Measurements from ENCODE around the gene LY6G6D. TPM values are rescaled to one million over a fixed set of nuclear protein-coding genes. Genes with fewer than 3 reads are reported as not detected.

The LY6G6D gene
- total RNA-seq, 1 experiment from 2014 or later, result not detected

DNA sequence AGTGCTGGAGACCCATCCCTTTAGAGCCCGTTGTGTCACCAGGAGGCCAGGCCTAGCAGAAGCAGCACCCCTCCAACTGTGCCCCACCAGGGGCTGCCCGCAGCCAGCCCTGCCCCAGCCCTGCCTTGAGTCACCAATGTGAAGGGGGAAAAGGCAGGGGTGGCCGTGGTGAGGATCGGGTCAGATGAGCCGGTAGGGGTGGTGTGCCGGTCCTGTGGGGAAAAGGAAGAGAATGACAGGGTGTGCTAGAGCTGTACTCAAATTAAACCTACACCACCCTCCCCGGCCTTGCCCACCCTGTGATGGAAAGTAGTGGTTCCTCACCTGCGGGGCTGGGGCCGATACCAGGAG, 50.4 kb downstream of the LY6G6D start:
- ChIA-PET CTCF (no interaction called here), POLR2A (ENCODE audit: low non-redundant PET) (no interaction called here)
- intact Hi-C loops (cut with micrococcal nuclease; ENCODE audit: unreplicated experiment), result no loop called here
- Histone ChIP-seq H3K4me1 (ENCODE audit: insufficient read depth, low read length, poor library complexity, severe bottlenecking) (no peaks in the 10 kb centered on the region), H3K4me3 (ENCODE audit: low read depth, low read length, poor library complexity, severe bottlenecking) (no peak overlapping the region), H3K36me3 (ENCODE audit: insufficient read depth, low read length, poor library complexity, severe bottlenecking) (peaks cover 33% of the 10 kb centered on the region), H3K27me3 (replicated peaks; ENCODE audit: insufficient read depth, low read depth, low read length, poor library complexity) (no peaks in the 10 kb centered on the region), H3K9me3 (ENCODE audit: low read depth, low read length, poor library complexity, severe bottlenecking) (no peaks in the 10 kb centered on the region), H3K27ac (ENCODE audit: low read depth, low read length, poor library complexity, severe bottlenecking) (no peak overlapping the region)
- TF ChIP-seq, protein P1, sequence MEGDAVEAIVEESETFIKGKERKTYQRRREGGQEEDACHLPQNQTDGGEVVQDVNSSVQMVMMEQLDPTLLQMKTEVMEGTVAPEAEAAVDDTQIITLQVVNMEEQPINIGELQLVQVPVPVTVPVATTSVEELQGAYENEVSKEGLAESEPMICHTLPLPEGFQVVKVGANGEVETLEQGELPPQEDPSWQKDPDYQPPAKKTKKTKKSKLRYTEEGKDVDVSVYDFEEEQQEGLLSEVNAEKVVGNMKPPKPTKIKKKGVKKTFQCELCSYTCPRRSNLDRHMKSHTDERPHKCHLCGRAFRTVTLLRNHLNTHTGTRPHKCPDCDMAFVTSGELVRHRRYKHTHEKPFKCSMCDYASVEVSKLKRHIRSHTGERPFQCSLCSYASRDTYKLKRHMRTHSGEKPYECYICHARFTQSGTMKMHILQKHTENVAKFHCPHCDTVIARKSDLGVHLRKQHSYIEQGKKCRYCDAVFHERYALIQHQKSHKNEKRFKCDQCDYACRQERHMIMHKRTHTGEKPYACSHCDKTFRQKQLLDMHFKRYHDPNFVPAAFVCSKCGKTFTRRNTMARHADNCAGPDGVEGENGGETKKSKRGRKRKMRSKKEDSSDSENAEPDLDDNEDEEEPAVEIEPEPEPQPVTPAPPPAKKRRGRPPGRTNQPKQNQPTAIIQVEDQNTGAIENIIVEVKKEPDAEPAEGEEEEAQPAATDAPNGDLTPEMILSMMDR (conservative IDR thresholded peaks at IDR 0.05; ENCODE audit: low read depth, low read length), result no peak
- no peak for TF ChIP-seq EZH2 (IDR thresholded peaks at IDR 0.05; ENCODE audit: borderline replicate concordance, low read depth, low read length, poor library complexity, severe bottlenecking)
- no TSS peak for BruUV-seq (replicated peaks)
- no peak for DNase-seq (ENCODE audit: low spot score)

DNA sequence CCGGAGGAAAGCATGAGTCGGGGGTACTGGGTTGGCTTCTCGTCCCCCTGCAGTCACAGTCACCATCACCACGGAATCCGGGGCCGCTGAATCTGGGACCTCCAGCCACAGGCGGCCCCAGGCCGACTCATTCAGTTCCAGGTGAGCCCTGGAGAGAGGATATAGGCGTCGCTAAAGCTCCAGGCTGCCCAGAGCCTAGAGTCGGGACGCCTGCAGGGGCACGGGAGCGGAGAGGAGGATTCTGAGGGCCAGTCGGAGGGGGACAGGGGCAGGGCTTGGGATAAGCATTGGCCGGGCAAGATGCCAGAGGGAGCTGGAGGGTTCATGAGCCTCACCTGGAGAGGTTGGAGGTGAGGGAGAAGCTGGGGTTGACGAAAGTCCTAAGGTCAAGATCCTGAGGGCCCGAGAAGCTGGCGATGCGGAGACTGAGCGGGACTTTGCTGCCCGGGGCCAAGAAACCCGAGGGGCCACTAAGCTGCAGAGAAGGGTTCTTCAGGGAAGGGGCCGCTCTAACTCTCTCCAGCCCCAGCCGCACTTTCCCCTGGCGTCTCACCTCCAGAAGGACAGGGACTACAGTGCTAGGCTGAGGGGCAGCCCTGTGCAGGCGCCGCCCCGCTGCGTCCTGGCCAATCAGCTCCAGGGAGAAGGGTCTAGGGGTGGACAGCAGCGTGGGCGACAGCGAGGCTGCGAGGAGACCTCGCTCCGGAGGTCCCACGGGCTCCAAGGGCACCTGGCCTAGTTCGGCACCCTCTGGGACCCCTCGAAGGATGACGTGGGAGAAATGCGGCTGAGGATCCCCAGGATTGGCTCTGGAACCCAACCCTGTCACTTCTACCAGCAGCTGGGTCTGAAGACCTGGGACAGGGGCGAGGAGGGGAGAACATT, 51.0 kb downstream of the LY6G6D start:
- H3K27ac ChIP-seq (ENCODE audit: low read depth, low read length, poor library complexity, severe bottlenecking), result no peak overlapping the region
- intact Hi-C loops (cut with micrococcal nuclease; ENCODE audit: unreplicated experiment), result no loop called here
- DNase-seq (ENCODE audit: low spot score), result no peak
- H3K27me3 ChIP-seq (replicated peaks; ENCODE audit: insufficient read depth, low read depth, low read length, poor library complexity), result no peaks in the 10 kb centered on the region
- BruUV-seq (replicated peaks), result no TSS peak
- peaks cover 27% of the 10 kb centered on the region for H3K36me3 ChIP-seq (ENCODE audit: insufficient read depth, low read length, poor library complexity, severe bottlenecking)
- no peaks in the 10 kb centered on the region for H3K4me1 ChIP-seq (ENCODE audit: insufficient read depth, low read length, poor library complexity, severe bottlenecking)
- ChIA-PET POLR2A (ENCODE audit: low non-redundant PET) (no interaction called here), CTCF (no interaction called here)
- no peaks in the 10 kb centered on the region for H3K9me3 ChIP-seq (ENCODE audit: low read depth, low read length, poor library complexity, severe bottlenecking)
- H3K4me3 ChIP-seq (ENCODE audit: low read depth, low read length, poor library complexity, severe bottlenecking), result no peak overlapping the region
- no peak for TF ChIP-seq EZH2 (IDR thresholded peaks at IDR 0.05; ENCODE audit: borderline replicate concordance, low read depth, low read length, poor library complexity, severe bottlenecking)

DNA sequence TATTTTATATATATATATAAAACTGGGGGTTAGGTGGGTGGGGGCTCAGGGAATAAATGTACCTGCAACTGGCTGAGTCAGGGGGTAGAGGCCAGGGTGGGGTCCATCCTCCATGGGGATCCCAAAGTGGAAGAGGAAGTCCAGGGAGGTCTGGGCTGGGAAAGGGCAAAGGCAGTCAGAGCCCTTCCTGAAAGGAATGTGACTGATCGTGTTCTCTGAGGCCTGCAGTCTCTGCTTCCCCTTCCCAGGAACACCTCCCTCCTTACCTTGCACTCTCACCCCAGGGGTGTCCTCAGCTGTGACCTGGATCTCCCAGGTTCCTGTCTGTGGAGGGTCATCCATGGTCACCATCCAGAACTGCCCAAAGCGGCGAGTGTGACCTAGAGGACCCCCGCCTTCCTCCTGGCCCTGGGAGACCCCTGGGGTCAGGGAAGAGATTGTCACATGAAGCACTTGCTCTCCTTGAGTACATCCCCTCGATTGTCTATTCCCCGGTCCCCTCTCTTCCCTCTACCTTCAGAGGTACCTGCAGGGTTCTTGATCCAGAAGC, 52.0 kb downstream of the LY6G6D start:
- H3K27me3 ChIP-seq (replicated peaks; ENCODE audit: insufficient read depth, low read depth, low read length, poor library complexity), result no peaks in the 10 kb centered on the region
- H3K9me3 ChIP-seq (ENCODE audit: low read depth, low read length, poor library complexity, severe bottlenecking), result no peaks in the 10 kb centered on the region
- H3K27ac ChIP-seq (ENCODE audit: low read depth, low read length, poor library complexity, severe bottlenecking), result no peak overlapping the region
- ChIA-PET CTCF (no interaction called here), POLR2A (ENCODE audit: low non-redundant PET) (no interaction called here)
- no peak for TF ChIP-seq EZH2 (IDR thresholded peaks at IDR 0.05; ENCODE audit: borderline replicate concordance, low read depth, low read length, poor library complexity, severe bottlenecking)
- TF ChIP-seq, protein P1 (conservative IDR thresholded peaks at IDR 0.05; ENCODE audit: low read depth, low read length), result no peak
- peaks cover 17% of the 10 kb centered on the region for H3K36me3 ChIP-seq (ENCODE audit: insufficient read depth, low read length, poor library complexity, severe bottlenecking)
- no peaks in the 10 kb centered on the region for H3K4me1 ChIP-seq (ENCODE audit: insufficient read depth, low read length, poor library complexity, severe bottlenecking)
- intact Hi-C loops (cut with micrococcal nuclease; ENCODE audit: unreplicated experiment), result no loop called here
- DNase-seq (ENCODE audit: low spot score), result no peak
- BruUV-seq (replicated peaks), result no TSS peak
- no peak overlapping the region for H3K4me3 ChIP-seq (ENCODE audit: low read depth, low read length, poor library complexity, severe bottlenecking)

Small RNAs within 50 kb of the gene (microRNA-seq; reads per million reads assigned to microRNA genes)
- not detected for gene MIR4646

Other genes starting within 250 kb of the LY6G6D start
- 11.1 and 12.7 TPM in 2 replicates for gene MICB, start 217.2 kb upstream of the LY6G6D start, total RNA-seq (2021)
- gene MCCD1, start 186.4 kb upstream of the LY6G6D start, total RNA-seq (2021), result not detected in 2 replicates
- 558 and 594 TPM in 2 replicates for gene DDX39B, start 173.3 kb upstream of the LY6G6D start, total RNA-seq (2021)
- 2.5 and 3.1 TPM in 2 replicates for gene ATP6V1G2, start 168.7 kb upstream of the LY6G6D start, total RNA-seq (2021)
- gene NFKBIL1, start 167.7 kb upstream of the LY6G6D start, total RNA-seq (2021), result 15.7 and 17.2 TPM in 2 replicates
- gene LTA, start 143.1 kb upstream of the LY6G6D start, total RNA-seq (2021), result not detected in 2 replicates
- gene TNF, start 139.8 kb upstream of the LY6G6D start, total RNA-seq (2021), result 0.17 and 0.42 TPM in 2 replicates
- gene LTB, start 132.9 kb upstream of the LY6G6D start, total RNA-seq (2021), result not detected in 2 replicates
- not detected in 2 replicates for gene LST1, start 129.1 kb upstream of the LY6G6D start, total RNA-seq (2021)
- not detected in 2 replicates for gene NCR3, start 122.3 kb upstream of the LY6G6D start, total RNA-seq (2021)
- 0.64 and 0.68 TPM in 2 replicates for gene AIF1, start 100.1 kb upstream of the LY6G6D start, total RNA-seq (2021)
- 289 and 313 TPM in 2 replicates for gene PRRC2A, start 94.6 kb upstream of the LY6G6D start, total RNA-seq (2021)
- 391 and 393 TPM in 2 replicates for gene BAG6, start 62.7 kb upstream of the LY6G6D start, total RNA-seq (2021)
- 2.5 and 4.8 TPM in 2 replicates for gene APOM, start 59.5 kb upstream of the LY6G6D start, total RNA-seq (2021)
- gene C6orf47, start 54.6 kb upstream of the LY6G6D start, total RNA-seq (2021), result 20.1 and 21.3 TPM in 2 replicates
- 27.7 and 32.0 TPM in 2 replicates for gene GPANK1, start 50.4 kb upstream of the LY6G6D start, total RNA-seq (2021)
- gene CSNK2B, start 49.3 kb upstream of the LY6G6D start, total RNA-seq (2021), result 252 and 253 TPM in 2 replicates
- 18.9 and 19.4 TPM in 2 replicates for gene LY6G5B, start 45.4 kb upstream of the LY6G6D start, total RNA-seq (2021)
- gene LY6G5C, start 34.3 kb upstream of the LY6G6D start, total RNA-seq (2021), result 3.9 and 6.8 TPM in 2 replicates
- gene ABHD16A, start 12.0 kb upstream of the LY6G6D start, total RNA-seq (2021), result 36.3 and 45.6 TPM in 2 replicates
- not detected in 2 replicates for gene LY6G6F, start 8.5 kb upstream of the LY6G6D start, total RNA-seq (2021)
- 0.42 and 0.80 TPM in 2 replicates for gene LY6G6C, start 6.4 kb downstream of the LY6G6D start, total RNA-seq (2021)
- gene MPIG6B, start 8.0 kb downstream of the LY6G6D start, total RNA-seq (2021), result not detected in 2 replicates
- 68.2 and 86.7 TPM in 2 replicates for gene DDAH2, start 14.0 kb downstream of the LY6G6D start, total RNA-seq (2021)
- gene CLIC1, start 21.2 kb downstream of the LY6G6D start, total RNA-seq (2021), result 371 and 431 TPM in 2 replicates
- 76.4 and 102 TPM in 2 replicates for gene MSH5, start 24.7 kb downstream of the LY6G6D start, total RNA-seq (2021)
- 9.9 and 19.9 TPM in 2 replicates for gene SAPCD1, start 47.3 kb downstream of the LY6G6D start, total RNA-seq (2021)
- 2.7 and 2.8 TPM in 2 replicates for gene VWA7, start 62.0 kb downstream of the LY6G6D start, total RNA-seq (2021)
- 233 and 247 TPM in 2 replicates for gene VARS1, start 80.4 kb downstream of the LY6G6D start, total RNA-seq (2021)
- gene LSM2, start 91.6 kb downstream of the LY6G6D start, total RNA-seq (2021), result 99.8 and 104 TPM in 2 replicates
- gene HSPA1L, start 99.9 kb downstream of the LY6G6D start, total RNA-seq (2021), result 1.1 and 1.4 TPM in 2 replicates
- 113 and 129 TPM in 2 replicates for gene HSPA1A, start 100.2 kb downstream of the LY6G6D start, total RNA-seq (2021)
- gene HSPA1B, start 112.4 kb downstream of the LY6G6D start, total RNA-seq (2021), result 116 and 131 TPM in 2 replicates
- gene NEU1, start 147.5 kb downstream of the LY6G6D start, total RNA-seq (2021), result 28.5 and 34.3 TPM in 2 replicates
- gene SLC44A4, start 163.6 kb downstream of the LY6G6D start, total RNA-seq (2021), result not detected in 2 replicates
- gene EHMT2, start 182.3 kb downstream of the LY6G6D start, total RNA-seq (2021), result 117 TPM in 2 replicates
- 21.3 and 25.5 TPM in 2 replicates for gene ZBTB12, start 186.7 kb downstream of the LY6G6D start, total RNA-seq (2021)
- gene C2, start 212.4 kb downstream of the LY6G6D start, total RNA-seq (2021), result 0.56 and 1.2 TPM in 2 replicates
- gene CFB, start 230.7 kb downstream of the LY6G6D start, total RNA-seq (2021), result 0.32 TPM in 1 of 2 replicates, not detected in the other
- gene NELFE, start 243.6 kb downstream of the LY6G6D start, total RNA-seq (2021), result 94.3 and 96.8 TPM in 2 replicates
- gene SKIC2, start 243.8 kb downstream of the LY6G6D start, total RNA-seq (2021), result 64.2 and 71.3 TPM in 2 replicates